Mesodermal cell (in vitro differentiated cells): Measurements from ENCODE around the gene NPAS3.

Experiments
- H3K27ac ChIP-seq: 2 replicates; pipeline ENCODE4 v1.7.0; 2013; ENCODE audit warnings: mild to moderate bottlenecking, low read depth, low read length, moderate library complexity; ENCODE audit not compliant: severe bottlenecking
- H3K36me3 ChIP-seq: 2 replicates; pipeline ENCODE4 v1.7.1; 2013; ENCODE audit warnings: mild to moderate bottlenecking, low read length, moderate library complexity; ENCODE audit not compliant: control insufficient read depth, insufficient read depth
- H3K4me1 ChIP-seq: one replicate; pipeline ENCODE4 v1.7.1; 2013; ENCODE audit warnings: mild to moderate bottlenecking, low read length; ENCODE audit not compliant: insufficient read depth, control insufficient read depth, poor library complexity, severe bottlenecking
- H3K4me3 ChIP-seq: 2 replicates; pipeline ENCODE4 v1.7.0; 2013; ENCODE audit warnings: low read length, control low read depth, mild to moderate bottlenecking; ENCODE audit not compliant: insufficient read depth, poor library complexity, severe bottlenecking; ENCODE audit errors: extremely low read depth
- H3K9me3 ChIP-seq: 2 replicates; pipeline ENCODE4 v1.7.1; 2013; ENCODE audit warnings: mild to moderate bottlenecking, low read length, moderate library complexity; ENCODE audit not compliant: control insufficient read depth
- WGBS, 2 experiments: methylation state at CpG; one replicate each; pipeline ENCODE4 v1.1.5; 2013; ENCODE audit warnings: missing lambda C conversion rate in 2 of 2; ENCODE audit not compliant: insufficient coverage in 2 of 2; 5-methylcytosine and 5-hydroxymethylcytosine counted together

NPAS3 gene

GRCh38 chr14:33045760-33046159, 107.1 kb downstream of the NPAS3 start:
- Histone ChIP-seq H3K36me3 (no peaks in the 10 kb centered on the region), H3K4me1 (no peaks in the 10 kb centered on the region), H3K4me3 (no peak overlapping the region), H3K27ac (no peak overlapping the region), H3K9me3 (peaks cover 10% of the 10 kb centered on the region)
- 76 to 78% methylated on average over 1 of the region's 4 CpGs for WGBS, 2 experiments

GRCh38 chr14:33052943-33053342, 114.3 kb downstream of the NPAS3 start:
- H3K4me1 ChIP-seq = no peaks in the 10 kb centered on the region
- WGBS, 2 experiments = 82% methylated on average over 2 of the region's 2 CpGs; no CpG with 5 or more reads in 1 of the 2 experiments
- no peak overlapping the region for H3K27ac ChIP-seq
- no peaks in the 10 kb centered on the region for H3K36me3 ChIP-seq
- H3K9me3 ChIP-seq = no peaks in the 10 kb centered on the region
- no peak overlapping the region for H3K4me3 ChIP-seq

- Histone ChIP-seq H3K4me1 (no peaks in the 10 kb centered on the region), H3K4me3 (no peak overlapping the region), H3K27ac (no peak overlapping the region), H3K9me3 (no peaks in the 10 kb centered on the region), H3K36me3 (no peaks in the 10 kb centered on the region)
- WGBS, 2 experiments = 100% methylated on average over 1 of the region's 4 CpGs; no CpG with 5 or more reads in 1 of the 2 experiments
Measured at GRCh38 chr14:33056213-33056612, 117.5 kb downstream of the NPAS3 start.

DNA sequence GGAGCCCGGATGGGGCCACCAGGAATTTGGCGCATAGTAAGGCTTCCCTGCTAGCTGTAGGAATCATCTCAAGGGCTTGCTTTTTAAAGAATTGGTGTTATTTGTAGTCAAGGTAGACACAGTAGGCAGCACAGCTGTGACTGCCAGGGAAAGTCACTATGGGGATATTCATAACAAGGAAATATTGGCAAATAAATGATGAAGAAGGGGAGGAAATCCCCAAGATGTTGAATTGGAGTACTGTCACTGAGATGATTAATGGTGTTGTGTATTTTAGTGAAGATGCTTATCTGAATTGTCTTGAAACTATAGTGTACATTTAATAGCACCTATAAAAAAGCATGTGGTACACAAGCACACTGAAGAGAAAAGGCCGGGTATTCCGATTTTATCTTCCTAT, 118.9 kb downstream of the NPAS3 start:
- Histone ChIP-seq H3K36me3 (no peaks in the 10 kb centered on the region), H3K9me3 (no peaks in the 10 kb centered on the region), H3K4me3 (no peak overlapping the region), H3K4me1 (peaks cover 8% of the 10 kb centered on the region), H3K27ac (no peak overlapping the region)
- 85 to 100% methylated on average over 2 of the region's 4 CpGs for WGBS, 2 experiments

DNA sequence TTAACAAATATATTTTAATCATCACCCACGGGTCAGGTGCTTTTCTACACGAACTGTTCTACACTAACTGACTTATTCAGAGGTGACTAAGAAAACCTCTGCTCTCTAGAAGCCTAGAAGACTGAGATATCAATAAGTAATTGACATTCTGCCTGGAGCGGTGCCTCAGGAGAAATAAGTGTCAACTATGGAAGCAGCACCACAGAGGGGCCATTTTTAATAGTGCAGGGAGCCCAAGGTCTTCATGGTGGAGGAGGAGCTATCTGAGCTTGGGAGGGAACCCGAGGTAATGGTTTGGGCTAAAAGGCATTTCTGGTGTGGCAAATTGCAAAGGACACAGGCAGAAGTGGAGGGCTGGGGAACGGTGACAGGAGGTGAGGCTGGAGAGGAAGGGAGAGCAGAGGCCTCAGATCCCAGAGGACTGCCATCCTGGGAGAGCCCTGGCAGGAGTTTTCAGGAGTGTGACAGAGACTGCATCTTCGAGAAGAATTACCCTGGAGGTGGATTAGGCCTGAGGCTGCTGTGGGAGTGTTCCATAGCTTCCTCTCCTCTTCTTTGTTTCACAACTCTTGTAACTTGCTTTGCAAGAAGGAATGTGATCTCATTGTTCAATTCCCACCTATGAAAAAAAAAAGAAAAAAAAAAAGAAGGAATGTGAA, 123.1 kb downstream of the NPAS3 start:
- Histone ChIP-seq H3K36me3 (no peaks in the 10 kb centered on the region), H3K27ac (no peak overlapping the region), H3K4me1 (peaks cover 18% of the 10 kb centered on the region), H3K9me3 (no peaks in the 10 kb centered on the region), H3K4me3 (no peak overlapping the region)
- 91 to 96% methylated on average over 3 to 4 of the region's 6 CpGs for WGBS, 2 experiments

DNA sequence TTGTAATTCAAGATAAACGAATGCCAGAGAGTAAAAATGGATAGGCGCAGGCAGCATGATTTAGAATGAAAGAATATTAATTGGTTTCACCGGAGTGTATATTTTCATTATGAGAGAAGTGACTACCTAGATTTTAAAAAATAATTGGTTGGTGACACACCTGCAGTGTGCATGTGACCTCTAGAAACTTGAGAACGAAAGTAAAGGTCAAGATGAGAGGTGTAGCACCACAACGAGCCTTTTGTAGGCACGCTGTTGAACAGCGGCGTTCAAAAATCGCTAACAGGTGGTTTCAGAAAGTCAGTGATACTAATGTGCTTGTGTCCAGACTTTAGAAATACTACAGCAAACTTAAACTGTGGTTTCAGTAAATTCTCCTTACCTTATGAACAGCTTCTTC, 123.8 kb downstream of the NPAS3 start:
- Histone ChIP-seq H3K36me3 (no peaks in the 10 kb centered on the region), H3K4me1 (peaks cover 18% of the 10 kb centered on the region), H3K9me3 (no peaks in the 10 kb centered on the region), H3K27ac (no peak overlapping the region), H3K4me3 (no peak overlapping the region)
- WGBS, 2 experiments = 94 to 98% methylated on average over 7 to 8 of the region's 9 CpGs

- 83% methylated on average over 1 of the region's 2 CpGs; no CpG with 5 or more reads in 1 of the 2 experiments for WGBS, 2 experiments
Measured at GRCh38 chr14:33062881-33063280, 124.2 kb downstream of the NPAS3 start.

GRCh38 chr14:33063521-33063920, 124.8 kb downstream of the NPAS3 start:
- peaks cover 18% of the 10 kb centered on the region for H3K4me1 ChIP-seq
- H3K4me3 ChIP-seq = no peak overlapping the region
- no peaks in the 10 kb centered on the region for H3K9me3 ChIP-seq
- WGBS, 2 experiments = 100% methylated on average over 1 to 2 of the region's 4 CpGs
- no peak overlapping the region for H3K27ac ChIP-seq
- no peaks in the 10 kb centered on the region for H3K36me3 ChIP-seq

More at GRCh38 chr14:33062881-33063280, 124.2 kb downstream of the NPAS3 start:
- peaks cover 18% of the 10 kb centered on the region for H3K4me1 ChIP-seq
- no peaks in the 10 kb centered on the region for H3K36me3 ChIP-seq
- H3K27ac ChIP-seq = no peak overlapping the region
- H3K4me3 ChIP-seq = no peak overlapping the region
- no peaks in the 10 kb centered on the region for H3K9me3 ChIP-seq

DNA sequence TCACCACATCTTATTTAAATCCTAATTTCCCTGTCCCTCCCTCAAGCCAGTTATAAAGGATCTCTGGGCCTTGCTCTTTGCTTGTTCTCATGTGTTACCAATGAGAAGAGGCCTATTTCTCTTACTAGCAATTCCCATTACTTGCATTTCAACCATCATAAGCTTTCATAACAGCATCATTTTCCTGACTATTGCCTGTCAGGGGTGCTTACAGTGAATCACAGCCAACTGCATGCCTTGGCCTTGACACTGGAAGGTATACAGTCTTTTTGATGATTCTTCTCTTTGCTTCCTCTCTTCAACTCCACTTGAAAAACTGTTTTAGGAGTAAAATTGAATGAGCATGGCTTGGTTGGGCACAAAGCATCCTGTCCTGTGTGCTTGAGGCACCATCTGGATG, 127.0 kb downstream of the NPAS3 start:
- no peak overlapping the region for H3K27ac ChIP-seq
- no peaks in the 10 kb centered on the region for H3K36me3 ChIP-seq
- H3K4me1 ChIP-seq = peaks cover 18% of the 10 kb centered on the region
- H3K4me3 ChIP-seq = no peak overlapping the region
- H3K9me3 ChIP-seq = no peaks in the 10 kb centered on the region

- H3K4me3 ChIP-seq = no peak overlapping the region
- no peaks in the 10 kb centered on the region for H3K36me3 ChIP-seq
- no peak overlapping the region for H3K27ac ChIP-seq
- peaks cover 5% of the 10 kb centered on the region for H3K4me1 ChIP-seq
- H3K9me3 ChIP-seq = no peaks in the 10 kb centered on the region
- 94 to 96% methylated on average over 3 of the region's 3 CpGs for WGBS, 2 experiments
Measured at GRCh38 chr14:33068040-33068439, 129.4 kb downstream of the NPAS3 start.

- WGBS, 2 experiments = 90 to 97% methylated on average over 6 of the region's 6 CpGs
- Histone ChIP-seq H3K9me3 (no peaks in the 10 kb centered on the region), H3K27ac (no peak overlapping the region)
Measured at GRCh38 chr14:33068626-33069025, 129.9 kb downstream of the NPAS3 start.

More at GRCh38 chr14:33068626-33069025, 129.9 kb downstream of the NPAS3 start:
- Histone ChIP-seq H3K4me1 (no peaks in the 10 kb centered on the region), H3K36me3 (no peaks in the 10 kb centered on the region), H3K4me3 (no peak overlapping the region)
